Stimulated activated CD8-positive, alpha-beta memory T cell treated with anti-CD3 and anti-CD28 coated beads, Interleukin-4, amount 100 ng/mL, for 1 hour (primary cell): ENCODE measurements around the gene SFXN5.
"Not testable (repeated sequence)": the region's sequence is repeated elsewhere in the genome, so short reads cannot be mapped to it uniquely, and the experiment has no call there.

Experiments
- DNase-seq, 2 donors: peaks; one replicate each; pipeline ENCODE4 v3.0.0-alpha.2; 2020; ENCODE audit warnings: low read depth in 2 of 2, low spot score in 1 of 2

The SFXN5 gene

GRCh38 chr2:73101626-73102256, 30.2 kb upstream of the SFXN5 start:
- no peak for DNase-seq

GRCh38 chr2:73100956-73101355, 29.4 kb upstream of the SFXN5 start:
- no peak for DNase-seq

- DNase-seq, result no peak
Observed at GRCh38 chr2:73099486-73099885, 28.0 kb upstream of the SFXN5 start.

GRCh38 chr2:73095910-73096309, 24.4 kb upstream of the SFXN5 start:
- DNase-seq, result no peak

GRCh38 chr2:73093601-73094218, 22.2 kb upstream of the SFXN5 start:
- not testable (repeated sequence) for DNase-seq

- no peak for DNase-seq
Observed at GRCh38 chr2:73092146-73092783, 20.8 kb upstream of the SFXN5 start.

- no peak for DNase-seq
Observed at GRCh38 chr2:73091696-73092095, 20.2 kb upstream of the SFXN5 start.

- DNase-seq, result no peak
Observed at GRCh38 chr2:73091164-73091563, 19.7 kb upstream of the SFXN5 start.

GRCh38 chr2:73089270-73090030, 17.9 kb upstream of the SFXN5 start:
- no peak for DNase-seq

DNA sequence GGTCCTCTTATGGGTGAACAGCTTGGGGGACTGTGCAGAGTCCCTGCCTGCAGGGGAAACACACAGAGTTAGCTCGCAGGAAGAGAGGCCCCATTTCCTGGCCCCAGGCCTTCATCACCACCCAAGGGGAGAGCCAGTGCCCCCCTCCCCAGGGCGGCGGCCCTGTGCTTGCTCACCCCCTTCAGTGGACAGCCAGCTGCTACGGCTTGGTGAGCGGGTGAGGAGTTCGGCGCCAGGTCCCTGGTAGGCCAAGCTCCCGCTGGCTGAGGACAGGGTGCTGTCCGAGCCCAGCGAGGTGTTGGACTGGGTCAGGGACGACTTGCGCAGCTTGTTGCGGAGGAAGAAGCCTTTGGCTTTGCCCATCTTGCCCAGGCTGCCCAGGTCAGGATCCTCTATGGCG, 17.2 kb upstream of the SFXN5 start:
- DNase-seq, result no peak

DNA sequence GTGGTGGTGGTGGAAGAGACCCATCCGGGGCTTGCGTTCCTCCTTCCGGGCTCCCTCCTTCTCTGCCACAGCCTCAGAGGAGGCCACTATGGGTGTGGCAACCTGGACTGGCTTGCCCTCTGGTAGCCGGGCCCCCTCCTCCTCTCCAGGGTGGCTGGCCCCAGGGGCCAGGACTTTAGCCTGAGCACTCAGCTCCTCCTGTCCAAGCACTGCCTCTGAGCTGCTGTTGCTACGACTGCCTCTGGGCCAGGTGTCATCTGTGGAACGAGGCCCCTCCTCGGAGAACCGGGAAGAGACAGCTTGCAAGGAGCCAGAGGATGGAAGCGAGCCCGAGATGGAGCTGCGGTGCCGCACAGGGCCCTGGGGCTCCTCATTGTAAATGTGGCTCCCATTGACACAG, 16.7 kb upstream of the SFXN5 start:
- DNase-seq, result no peak

DNA sequence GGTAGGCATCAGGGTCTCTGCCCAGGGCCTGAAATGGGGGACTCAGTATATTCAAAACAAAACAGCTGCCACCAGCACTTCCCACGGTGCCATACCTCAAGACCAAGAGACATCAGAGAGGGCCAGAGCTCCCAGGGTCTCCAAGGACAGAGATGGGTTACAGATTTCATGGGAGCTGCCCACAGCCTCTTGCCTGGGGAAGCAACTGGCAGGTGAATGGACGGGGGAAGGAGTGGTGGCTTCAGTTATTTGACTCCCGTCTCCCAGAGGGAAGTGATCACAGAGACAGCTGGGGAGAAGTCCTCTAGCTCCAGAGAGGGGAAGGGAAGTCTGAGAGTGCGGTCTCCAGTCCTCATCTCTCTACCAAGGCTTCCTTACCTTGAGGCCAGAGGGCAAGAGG, 15.8 kb upstream of the SFXN5 start:
- no peak for DNase-seq

GRCh38 chr2:73085691-73086090, 14.2 kb upstream of the SFXN5 start:
- DNase-seq, result peak; percentile 55 to 67

- DNase-seq, result no peak
Observed at GRCh38 chr2:73084971-73085370, 13.5 kb upstream of the SFXN5 start.

- DNase-seq, result no peak
Observed at GRCh38 chr2:73083886-73084800, 12.6 kb upstream of the SFXN5 start.

DNA sequence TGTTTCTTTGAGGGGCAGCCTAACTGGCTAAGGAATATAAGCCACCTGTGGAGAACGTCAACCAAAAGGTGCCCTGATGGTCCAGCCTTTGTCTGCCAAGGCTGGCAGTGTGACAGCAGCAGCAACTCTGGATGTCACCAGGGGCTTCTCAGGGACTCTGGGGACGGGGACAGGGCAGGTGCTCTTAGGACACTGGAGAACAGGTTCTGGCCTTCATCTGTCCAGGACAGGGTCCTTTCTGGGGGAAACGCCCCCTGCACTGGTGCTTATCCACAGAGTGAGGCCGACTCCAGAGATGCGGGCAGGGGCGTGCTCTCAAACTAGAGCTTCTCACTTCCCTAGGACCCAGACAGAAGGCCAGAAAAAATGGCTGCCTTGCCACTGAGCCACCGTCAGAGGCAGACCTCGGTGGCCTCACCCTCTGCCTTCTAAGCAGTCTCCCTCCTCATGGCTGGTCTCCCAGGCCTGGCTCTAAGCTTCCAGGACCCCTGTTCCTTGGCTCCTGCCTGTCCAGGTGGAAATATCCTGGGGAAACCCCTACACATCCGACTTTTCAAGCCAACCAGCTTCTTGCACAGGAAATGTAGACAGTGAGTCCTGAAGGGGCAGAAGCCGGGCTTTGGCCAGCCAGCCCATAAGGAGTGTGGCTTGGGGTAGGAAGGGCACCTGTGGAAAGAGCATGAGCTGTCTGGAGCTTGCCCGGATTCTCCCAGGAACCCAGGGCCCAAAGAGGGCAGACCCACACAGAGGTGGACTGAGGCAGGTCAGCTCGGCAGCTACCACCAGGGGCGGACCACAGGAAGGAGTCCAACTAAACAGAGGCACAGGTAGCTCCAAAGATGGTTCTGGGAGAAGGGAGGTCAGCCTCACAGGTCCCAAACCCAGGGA, 11.3 kb upstream of the SFXN5 start:
- DNase-seq, result no peak

DNA sequence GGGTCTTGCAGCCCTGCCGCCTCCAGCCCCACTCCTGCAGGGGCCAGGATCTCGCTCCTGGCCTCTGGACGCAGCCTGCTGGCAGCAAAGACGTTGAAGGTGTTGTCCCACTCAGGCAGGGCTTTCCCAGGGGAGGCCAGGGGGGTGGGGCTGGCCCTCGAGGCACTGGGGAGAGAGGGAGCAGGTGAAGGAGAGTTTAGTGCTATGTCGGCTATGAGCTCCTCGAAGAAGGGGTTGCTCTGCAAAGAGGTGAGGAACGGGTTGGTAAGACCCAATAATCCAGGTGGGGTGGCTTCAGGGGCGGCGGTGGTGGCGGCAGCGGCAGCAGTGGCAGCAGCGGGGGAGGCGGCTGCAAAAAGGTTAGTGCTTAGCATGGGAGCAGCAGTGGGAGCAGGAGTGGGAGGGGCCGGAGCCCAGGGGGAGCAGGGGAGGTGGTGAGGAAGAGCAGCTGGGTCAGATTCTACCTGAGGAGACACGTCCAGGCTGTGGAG, 9.7 kb upstream of the SFXN5 start:
- no peak for DNase-seq

GRCh38 chr2:73080321-73081131, 9.0 kb upstream of the SFXN5 start:
- no peak for DNase-seq

DNA sequence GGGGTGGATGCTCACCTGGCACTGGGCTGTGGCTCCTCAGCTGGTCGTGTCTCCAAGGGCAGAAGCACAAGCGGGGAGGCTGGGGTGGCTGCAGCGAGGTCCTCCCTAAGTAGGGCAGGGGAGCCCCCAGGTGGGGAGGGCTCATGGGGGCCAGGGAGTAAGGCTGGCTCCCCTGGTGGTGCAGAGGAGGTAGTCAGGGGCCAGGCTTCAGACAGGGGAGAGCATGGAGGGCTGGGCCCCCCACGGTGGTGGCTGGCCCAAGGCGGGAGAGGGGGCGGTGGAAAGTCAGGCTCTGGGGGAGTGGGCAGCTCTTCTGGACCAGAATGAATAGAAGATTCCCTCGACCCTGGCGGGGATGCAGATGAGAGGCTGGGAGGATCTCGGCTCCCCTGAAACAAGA, 8.1 kb upstream of the SFXN5 start:
- no peak for DNase-seq
